CD4-positive, alpha-beta T cell treated with Interleukin-21 for 1 hour (primary cell): ENCODE results near the gene SPSB1.

Experiments
- DNase-seq: peaks from one replicate; pipeline ENCODE4 v3.0.0-alpha.2; 2020

Gene SPSB1

GRCh38 chr1:9260059-9260766, 32.5 kb upstream of the SPSB1 start:
- DNase-seq: no peak

GRCh38 chr1:9261496-9261895, 31.2 kb upstream of the SPSB1 start:
- DNase-seq: no peak

- DNase-seq: no peak
Measured at GRCh38 chr1:9262096-9262986, 30.4 kb upstream of the SPSB1 start.

- DNase-seq: no peak
Measured at GRCh38 chr1:9263276-9263855, 29.3 kb upstream of the SPSB1 start.

GRCh38 chr1:9263984-9264872, 28.5 kb upstream of the SPSB1 start:
- no peak for DNase-seq

GRCh38 chr1:9265037-9265436, 27.7 kb upstream of the SPSB1 start:
- DNase-seq: no peak

- DNase-seq: no peak
Measured at GRCh38 chr1:9265968-9266367, 26.7 kb upstream of the SPSB1 start.

- no peak for DNase-seq
Measured at GRCh38 chr1:9267352-9267686, 25.4 kb upstream of the SPSB1 start.

- no peak for DNase-seq
Measured at GRCh38 chr1:9267827-9268581, 24.7 kb upstream of the SPSB1 start.

GRCh38 chr1:9269078-9269501, 23.6 kb upstream of the SPSB1 start:
- no peak for DNase-seq

GRCh38 chr1:9269721-9270120, 23.0 kb upstream of the SPSB1 start:
- DNase-seq: no peak

GRCh38 chr1:9270290-9270883, 22.3 kb upstream of the SPSB1 start:
- no peak for DNase-seq

- no peak for DNase-seq
Measured at GRCh38 chr1:9271283-9271682, 21.4 kb upstream of the SPSB1 start.

GRCh38 chr1:9271861-9272595, 20.7 kb upstream of the SPSB1 start:
- DNase-seq: no peak

GRCh38 chr1:9273177-9273576, 19.5 kb upstream of the SPSB1 start:
- DNase-seq: no peak

- no peak for DNase-seq
Measured at GRCh38 chr1:9275161-9275560, 17.5 kb upstream of the SPSB1 start.

GRCh38 chr1:9275567-9276034, 17.1 kb upstream of the SPSB1 start:
- DNase-seq: peak; percentile 36

GRCh38 chr1:9278116-9278515, 14.6 kb upstream of the SPSB1 start:
- DNase-seq: no peak

GRCh38 chr1:9278585-9279153, 14.0 kb upstream of the SPSB1 start:
- no peak for DNase-seq

GRCh38 chr1:9279172-9279840, 13.4 kb upstream of the SPSB1 start:
- no peak for DNase-seq
